ENCODE measurements around the gene CLDN8.

DNA sequence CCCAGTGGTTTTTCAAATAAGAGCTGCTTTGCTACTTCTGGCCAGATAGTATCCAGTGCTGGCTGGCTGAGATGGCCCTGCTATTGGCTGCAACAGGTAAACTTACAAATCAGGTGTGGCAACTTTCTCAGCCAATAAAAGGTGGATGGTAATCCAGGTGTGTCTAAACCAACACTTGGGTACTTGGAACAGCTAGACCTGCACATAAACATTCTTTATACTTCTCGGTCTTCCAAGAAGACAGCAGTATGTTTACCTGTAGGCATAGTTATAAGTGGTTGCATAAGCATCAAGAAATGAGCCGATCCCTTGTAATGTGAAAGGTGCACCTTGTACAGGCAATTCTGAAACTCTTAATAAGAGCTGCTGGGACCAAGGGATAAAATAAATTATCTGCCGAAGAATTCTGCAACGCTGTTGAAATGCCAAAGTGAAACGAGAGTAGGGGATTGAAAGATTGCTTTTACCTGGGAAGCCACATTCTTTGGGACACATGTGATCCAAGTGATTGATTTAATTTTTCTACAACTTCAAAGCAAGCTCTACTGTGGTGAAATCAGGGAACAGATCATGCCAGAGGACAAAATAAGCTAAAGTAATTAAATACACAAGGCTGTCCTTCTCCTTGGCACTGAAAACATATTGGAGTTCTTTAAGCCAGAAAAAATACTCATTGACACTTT lies at the start of gene CLDN8:
- TF ChIP-seq POLR2A (IDR thresholded peaks at IDR 0.05) = no peak
- TF ChIP-seq EP300 (IDR thresholded peaks at IDR 0.05) = no peak
- TF ChIP-seq, protein P1, sequence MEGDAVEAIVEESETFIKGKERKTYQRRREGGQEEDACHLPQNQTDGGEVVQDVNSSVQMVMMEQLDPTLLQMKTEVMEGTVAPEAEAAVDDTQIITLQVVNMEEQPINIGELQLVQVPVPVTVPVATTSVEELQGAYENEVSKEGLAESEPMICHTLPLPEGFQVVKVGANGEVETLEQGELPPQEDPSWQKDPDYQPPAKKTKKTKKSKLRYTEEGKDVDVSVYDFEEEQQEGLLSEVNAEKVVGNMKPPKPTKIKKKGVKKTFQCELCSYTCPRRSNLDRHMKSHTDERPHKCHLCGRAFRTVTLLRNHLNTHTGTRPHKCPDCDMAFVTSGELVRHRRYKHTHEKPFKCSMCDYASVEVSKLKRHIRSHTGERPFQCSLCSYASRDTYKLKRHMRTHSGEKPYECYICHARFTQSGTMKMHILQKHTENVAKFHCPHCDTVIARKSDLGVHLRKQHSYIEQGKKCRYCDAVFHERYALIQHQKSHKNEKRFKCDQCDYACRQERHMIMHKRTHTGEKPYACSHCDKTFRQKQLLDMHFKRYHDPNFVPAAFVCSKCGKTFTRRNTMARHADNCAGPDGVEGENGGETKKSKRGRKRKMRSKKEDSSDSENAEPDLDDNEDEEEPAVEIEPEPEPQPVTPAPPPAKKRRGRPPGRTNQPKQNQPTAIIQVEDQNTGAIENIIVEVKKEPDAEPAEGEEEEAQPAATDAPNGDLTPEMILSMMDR (IDR thresholded peaks at IDR 0.05) = no peak
